ENCODE measurements around the gene UCHL1.

GRCh38 chr4:41219421-41219950, 37.2 kb upstream of the UCHL1 start:
- no peak for TF ChIP-seq MAX (IDR thresholded peaks at IDR 0.05)
- no peak for TF ChIP-seq YY1 (IDR thresholded peaks at IDR 0.05; ENCODE audit: low read depth)
- no peak for TF ChIP-seq REST (IDR thresholded peaks at IDR 0.05; ENCODE audit: low read depth)
- no peak for TF ChIP-seq TCF12 (IDR thresholded peaks at IDR 0.05; ENCODE audit: low read depth)
- no peak for TF ChIP-seq TAF1 (IDR thresholded peaks at IDR 0.05; ENCODE audit: low read depth)
- no peak for TF ChIP-seq RAD21 (IDR thresholded peaks at IDR 0.05; ENCODE audit: low read depth)
- no peak for TF ChIP-seq FOXM1 (IDR thresholded peaks at IDR 0.05; ENCODE audit: borderline replicate concordance, low read depth)
